SKM-1 treated with dmso at 0.1 percent for 144 hours (cell line): ENCODE data around the gene COLEC12.
"Not testable (repeated sequence)": the region's sequence is repeated elsewhere in the genome, so short reads cannot be mapped to it uniquely, and the experiment has no call there.

Source experiments
- DNase-seq: peaks from one replicate; lab custom pipeline; 2025; ENCODE audit not compliant: unreplicated experiment; lab: John Stamatoyannopoulos, UW

COLEC12 gene

DNA sequence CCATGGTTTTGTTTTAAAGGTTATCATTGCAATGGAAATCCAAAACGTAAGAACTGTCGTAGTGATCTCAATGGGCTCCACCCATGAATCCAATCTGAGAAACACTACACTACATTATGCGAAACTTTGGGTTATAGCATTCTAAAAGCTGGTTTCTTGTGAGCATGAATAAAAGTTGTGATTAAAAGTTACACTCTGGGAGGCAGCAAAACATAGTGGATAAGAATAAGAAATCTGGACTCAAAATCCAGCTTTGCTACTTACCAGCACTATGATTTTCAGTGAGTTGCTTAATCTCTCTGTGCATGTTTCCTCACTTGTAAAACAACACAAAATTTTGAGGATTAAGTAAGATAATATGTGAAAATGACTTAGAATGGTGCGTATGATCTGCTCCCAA lies 207.0 kb downstream of the COLEC12 start:
- no peak for DNase-seq

DNA sequence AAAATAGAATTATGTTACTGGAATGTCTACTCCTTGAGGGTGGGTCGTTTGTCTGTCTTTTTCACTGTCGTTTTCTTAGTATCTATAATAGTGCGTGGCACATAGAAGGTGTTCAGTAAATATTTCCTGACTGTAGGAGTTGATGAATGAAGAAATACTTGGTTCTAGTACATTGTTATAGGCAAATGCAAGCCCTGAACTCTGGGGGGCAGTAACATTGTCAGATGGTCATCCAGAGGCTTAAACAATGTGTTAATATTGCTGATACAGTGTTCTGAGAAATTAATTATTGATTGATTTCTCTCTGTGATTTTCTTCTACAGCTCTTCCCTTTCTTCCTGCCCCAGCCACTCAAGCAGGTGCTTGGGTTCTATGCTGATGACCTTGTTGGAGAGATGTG lies 208.2 kb downstream of the COLEC12 start:
- DNase-seq: no peak

DNA sequence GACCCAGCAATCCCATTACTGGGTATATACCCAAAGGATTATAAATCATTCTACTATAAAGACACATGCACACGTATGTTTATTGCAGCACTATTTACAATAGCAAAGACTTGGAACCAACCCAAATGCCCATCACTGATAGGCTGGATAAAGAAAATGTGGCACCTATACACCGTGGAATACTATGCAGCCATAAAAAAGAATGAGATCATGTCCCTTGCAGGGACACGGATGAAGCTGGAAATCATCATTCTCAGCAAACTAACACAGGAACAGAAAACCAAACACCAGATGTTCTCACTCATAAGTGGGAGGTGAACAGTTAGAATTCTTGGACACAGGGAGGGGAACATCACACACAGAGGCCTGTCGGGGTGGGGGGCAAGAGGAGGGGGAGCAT lies 210.5 kb downstream of the COLEC12 start:
- not testable (repeated sequence) for DNase-seq

DNA sequence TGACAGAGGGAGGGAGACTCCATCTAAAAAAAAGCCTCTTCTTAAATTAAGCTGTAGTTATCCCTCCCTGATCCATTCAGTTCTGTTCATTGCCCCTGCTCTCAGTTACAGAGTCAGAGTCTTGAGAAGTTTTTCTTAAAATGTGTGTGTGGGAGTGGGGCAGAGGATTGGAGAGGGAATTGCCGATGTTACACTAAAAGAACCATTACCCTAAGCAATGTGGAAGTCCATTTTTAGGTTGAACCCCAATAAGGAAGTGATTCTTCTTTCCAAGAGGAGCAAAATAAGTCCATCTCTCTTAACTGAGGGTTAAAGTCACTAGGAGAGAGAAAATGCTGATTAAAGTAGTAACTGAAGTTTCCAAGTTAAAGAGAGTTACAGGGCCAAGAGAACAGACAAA lies 211.5 kb downstream of the COLEC12 start:
- DNase-seq: no peak

DNA sequence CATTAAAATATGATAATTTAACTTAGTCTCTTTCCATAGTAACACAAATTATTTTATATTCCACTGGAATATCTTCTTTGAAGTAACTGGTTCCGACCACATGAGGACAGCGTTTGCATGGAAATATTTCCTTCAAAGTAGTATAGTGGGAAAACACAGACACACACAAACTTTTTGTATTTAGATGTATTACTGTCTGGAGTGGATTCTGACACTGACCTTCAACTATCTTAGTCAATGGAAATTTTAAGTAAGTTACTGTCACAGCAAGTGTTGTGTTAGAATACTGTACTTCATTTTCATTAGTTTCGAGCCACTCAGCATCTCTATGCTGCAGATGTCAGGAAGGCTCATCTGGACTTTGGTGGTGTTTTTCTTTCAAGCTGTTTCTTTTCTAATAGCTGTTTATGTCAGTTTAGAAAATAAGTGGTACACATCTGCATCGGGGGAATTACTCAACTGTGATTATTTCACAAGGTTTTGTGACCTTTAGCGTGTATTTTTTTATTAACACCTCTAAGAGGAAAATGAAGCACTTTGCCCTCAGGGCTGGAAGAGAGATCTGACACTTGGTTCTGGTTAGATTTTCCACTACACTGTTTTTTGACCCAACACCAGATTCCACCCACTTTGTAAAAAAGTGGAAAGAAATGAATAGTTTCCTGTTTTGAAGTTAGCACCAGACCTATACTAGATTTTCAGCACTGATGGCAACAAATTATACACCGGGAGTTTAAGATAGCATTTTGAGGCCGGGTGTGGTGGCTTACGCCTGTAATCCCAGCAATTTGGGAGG lies 213.8 kb downstream of the COLEC12 start:
- DNase-seq: peak; percentile 15

DNA sequence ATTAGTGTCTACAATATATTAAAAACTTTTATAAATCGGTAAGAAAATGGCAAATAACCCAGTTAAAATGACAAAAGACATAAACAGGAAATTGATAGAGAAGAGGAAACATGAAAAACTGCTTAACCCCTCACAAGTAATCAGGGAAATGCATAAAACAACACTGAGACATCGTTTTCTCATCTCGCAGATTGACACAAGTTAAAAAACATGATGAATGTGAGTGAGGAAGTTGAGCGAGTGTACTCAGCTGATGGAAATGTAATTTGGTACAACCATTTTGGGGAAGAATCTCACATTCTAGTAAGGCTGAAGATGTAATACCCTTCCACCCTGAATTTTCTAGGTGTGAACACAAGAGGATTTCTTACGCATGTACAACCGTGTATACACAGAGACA lies 214.7 kb downstream of the COLEC12 start:
- no peak for DNase-seq

DNA sequence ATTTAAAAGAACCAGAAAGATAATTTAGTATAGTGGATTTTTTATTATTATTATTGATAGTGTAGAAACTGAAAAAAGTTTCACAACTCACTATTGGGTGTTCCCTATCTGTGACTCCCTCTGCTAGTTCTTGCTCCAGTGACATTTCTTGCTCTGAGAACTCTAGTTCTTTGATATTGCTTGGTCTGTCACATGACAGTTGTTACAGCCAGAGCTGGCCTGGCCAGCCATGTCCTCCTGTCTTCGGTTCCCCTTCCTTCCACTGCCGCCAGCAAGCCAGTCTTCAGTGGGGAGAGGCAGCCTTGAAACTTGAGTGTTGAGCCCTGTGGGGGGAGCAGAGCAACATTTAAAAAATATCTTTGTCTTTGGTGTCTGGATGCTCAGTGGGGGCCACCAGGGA lies 225.0 kb downstream of the COLEC12 start:
- no peak for DNase-seq

DNA sequence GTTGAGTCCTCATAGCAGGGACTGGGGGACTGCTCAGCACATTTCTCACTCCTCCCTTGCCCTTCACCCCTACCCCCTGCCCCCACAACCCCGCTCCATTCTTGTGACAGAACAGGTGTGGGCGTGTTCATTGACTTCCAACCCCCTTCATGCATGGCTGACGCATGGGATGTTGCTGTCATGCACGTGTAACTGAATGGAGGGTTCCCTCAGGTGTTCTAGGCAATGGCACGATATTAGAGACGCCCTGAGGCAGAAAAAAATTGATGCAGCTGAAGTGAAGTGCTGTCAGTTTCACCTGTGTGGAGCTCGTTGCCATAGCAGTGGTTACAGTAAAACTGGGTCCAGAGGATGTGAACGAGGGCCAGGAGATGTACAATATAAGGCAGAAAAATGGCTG lies 226.2 kb downstream of the COLEC12 start:
- DNase-seq: no peak

DNA sequence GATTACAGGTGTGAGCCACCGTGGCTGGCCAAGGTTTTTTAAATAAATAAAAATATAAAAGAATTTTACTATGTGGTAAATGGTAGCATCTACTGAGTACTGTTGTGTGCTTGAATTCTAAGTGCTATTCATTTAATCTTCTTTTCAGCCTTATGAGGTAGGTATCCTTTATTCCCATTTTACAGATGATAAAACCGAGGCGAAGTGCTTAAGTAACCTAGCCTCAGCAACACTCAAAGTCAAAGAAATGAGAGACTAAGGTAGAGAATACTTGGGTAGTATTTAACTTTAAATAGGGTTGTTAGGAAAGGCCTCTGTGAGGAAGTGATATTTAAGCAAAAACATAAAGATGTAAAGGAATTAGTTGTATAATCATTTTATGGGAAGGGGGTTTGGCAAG lies 227.0 kb downstream of the COLEC12 start:
- DNase-seq: no peak

DNA sequence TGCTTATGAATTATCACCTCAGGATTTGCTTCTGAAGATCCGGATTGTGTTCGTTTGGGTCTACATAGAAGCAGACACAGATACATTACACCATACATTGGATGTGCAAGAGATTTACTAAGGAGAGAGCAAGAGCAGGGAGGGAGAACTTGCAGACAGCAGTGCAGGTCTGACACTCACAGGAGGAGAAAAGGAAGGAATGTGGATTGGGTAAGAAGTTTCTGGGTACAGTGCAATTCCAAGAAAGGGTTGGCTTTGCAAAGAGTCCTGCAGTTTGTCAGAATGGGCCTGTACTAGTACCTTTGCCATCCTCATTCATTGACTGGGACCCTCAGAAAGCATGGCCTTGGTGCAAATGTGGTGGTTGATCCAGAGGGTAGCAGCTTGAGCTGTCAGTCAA lies 227.9 kb downstream of the COLEC12 start:
- no peak for DNase-seq

DNA sequence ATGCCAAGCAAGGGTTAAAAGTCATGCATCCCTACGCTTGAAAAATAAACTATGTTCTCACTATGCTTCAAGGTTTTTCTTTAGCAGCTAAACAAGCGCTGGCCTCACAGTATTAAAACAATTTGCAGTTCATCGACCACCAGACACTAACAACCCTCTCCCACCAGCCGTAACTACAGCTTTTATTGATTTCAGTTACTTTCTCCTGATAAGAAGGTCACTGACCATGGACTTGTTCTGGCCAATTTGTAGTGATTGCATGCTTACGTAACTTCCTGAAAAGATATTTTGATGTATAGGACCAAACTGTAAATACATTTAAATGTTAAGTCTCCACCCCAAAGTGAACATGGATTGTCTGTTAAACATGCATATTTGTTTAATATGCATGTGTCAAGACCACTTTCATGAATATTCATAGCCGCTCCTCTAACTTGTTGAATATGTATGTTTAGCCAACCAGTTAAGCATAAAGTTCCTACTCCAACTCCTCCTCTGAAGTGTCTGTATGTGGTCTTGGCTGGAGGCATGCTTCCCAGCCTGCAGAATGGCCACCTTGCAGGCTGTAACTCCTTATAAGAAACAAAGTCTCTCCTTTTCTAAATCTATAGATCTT lies 230.9 kb downstream of the COLEC12 start:
- no peak for DNase-seq

DNA sequence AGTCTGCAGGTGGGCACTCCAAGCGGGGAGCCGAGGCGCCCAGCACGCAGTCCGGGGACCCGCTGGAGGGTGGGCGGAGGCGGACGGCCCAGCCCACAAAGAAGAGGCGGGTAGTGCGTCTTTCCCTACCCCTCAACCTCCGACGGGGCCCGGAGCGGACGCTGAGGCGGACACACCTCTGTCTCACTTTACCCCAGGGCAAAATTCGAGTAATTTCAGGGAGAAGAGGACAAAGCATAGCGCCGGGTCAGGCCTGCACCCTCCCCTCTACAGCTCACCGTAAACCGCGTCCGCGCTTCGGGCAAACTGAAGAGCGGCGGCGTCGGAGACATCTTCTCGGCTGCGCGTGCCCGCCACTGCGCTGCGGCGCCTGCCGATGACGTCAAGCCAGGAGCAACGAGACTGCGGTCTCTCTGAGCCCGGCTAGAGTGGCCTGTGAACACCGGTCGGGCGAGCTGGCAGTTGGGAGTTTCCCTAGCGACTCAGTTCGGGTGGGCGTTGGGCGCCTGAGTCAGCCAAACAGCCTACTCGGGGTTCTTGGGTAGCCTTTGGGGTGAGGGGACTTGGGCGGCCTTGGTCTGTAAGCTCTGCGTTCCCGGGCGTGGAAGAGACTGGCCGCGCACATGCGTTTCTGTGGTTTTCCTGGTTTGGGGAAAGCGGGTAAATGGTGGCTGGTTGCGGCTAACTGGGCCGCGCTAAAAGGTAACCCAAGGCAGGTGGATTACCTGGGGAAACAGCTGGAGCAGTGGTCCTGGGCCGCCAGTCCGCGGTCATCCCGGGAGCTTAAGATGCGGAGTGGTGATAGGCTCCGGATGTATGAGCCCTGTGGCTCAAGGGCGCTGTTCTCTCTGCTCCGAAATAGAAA lies 232.6 kb downstream of the COLEC12 start, which contains the start of gene THOC1:
TSS of gene THOC1 (minus strand) at position 360 of the 865 bp plus-strand sequence. CDS start at position 332, 28 bp downstream.
- DNase-seq: peak; percentile 92

DNA sequence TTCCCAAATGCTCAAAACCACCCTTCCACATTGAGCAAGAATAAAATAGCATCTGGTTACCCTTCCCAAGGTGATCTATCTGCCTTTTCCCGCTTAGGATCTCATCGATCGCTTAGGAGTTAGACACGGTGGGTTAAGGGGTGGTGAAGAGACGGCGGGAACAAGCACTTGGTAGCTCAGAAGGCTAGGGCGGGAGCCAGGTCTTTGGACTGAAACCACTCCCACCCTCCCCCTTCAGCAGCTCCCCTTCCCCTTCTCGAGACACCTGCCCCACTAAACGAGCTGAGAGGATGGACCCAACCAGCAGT lies 233.2 kb downstream of the COLEC12 start:
- DNase-seq: peak; percentile 31
